NCI-H526 (cell line): ENCODE measurements around the gene R3HDM2.

Source experiments
- DNase-seq, 2 experiments: peaks; one replicate each; lab custom pipeline; 2025; lab: John Stamatoyannopoulos, UW

The R3HDM2 gene

GRCh38 chr12:57430931-57431566, at the start of gene R3HDM2:
TSS of gene R3HDM2 (minus strand) at chr12:57431043. CDS start at chr12:57310428, 120,615 bp downstream.
- peak; percentile 88 to 98 for DNase-seq

DNA sequence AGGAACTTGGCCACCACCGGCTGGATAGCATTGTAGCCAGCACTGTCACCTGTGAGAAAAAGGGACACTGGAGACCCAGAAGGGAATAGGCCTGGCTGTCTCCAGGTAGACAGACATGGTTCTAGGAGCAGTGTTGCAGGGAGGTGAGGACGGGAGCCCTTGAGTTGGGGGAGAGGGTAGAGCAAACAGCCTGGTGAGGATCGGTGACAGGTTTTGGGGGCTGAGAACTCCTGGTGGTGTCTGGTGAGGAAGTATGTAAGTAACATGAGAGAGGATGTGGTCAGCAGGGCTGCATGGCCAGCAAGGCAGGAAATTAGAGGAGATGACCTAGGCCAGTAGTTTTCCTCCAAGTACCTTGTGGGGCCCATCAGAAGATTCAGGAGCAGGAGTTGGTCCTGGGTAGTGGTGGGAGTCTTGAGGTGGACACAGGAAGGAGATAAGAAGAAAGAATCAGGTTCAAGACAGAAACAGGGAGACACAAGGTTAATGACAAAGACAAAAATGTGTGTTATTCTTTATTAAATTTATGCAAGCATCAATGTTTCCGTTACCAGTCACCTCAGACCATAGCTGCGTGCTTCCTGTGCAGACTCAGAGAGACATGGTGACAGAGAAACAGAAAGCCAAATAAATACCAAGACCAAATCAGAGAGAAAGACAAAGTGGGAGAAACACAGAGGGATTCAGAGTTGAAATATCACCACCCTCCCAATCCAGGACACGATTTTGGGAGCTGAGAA, 48.7 kb upstream of the R3HDM2 start, which contains the start of gene ARHGAP9:
Gene ARHGAP9, minus strand, starts transcription at position 491 of the 740 bp plus-strand sequence. Its CDS starts 460 bp downstream, at position 31.
- no peak for DNase-seq

- no peak for DNase-seq
These were observed 48.2 kb upstream of the R3HDM2 start for GRCh38 chr12:57479043-57479375.

DNA sequence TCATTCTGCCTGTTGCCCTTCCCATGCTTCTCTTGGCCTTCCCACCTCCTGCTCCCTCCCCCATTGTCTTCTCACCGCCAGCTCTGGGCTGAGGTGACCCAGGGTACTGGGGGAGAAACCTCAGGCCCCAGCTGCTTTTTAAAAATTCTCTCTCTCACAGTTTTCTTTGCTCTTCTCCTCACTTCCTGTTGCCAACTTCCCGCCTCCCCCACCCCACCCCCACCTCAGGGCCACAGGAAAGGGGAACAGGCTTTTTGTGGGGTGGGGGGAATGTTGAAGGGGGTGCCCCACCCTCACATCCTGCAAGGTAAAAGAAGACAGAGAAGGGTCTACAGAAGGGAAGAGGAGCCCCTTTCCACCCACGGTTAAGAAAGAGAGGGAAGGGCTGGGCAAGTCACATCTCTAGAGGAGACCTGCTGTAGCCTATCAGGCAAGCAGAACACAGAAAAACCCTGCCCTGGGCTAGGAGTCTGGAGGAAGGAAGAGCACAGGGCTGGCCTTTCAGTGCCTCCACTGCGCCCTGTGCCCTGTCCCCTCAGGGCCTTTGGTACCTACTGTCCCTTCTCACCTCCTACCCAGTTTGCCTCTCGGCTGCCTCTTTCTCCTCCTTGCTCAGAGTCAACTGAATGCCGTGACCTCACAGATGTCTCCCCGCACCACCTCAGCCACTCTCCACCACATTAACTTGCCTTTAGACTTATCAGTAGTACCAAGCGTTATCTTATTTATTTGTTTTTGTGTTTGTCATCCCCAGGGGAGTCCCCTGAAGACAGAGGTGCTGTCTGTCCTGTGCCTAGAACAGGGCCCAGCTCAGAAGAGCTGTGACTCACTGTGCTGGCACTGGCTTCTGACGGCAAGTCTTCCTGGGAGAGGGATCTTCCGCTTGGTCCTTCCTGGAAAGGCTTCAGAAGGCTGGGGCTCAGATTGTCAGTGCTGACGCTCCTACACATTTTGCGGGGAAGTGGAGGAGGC, 47.2 kb upstream of the R3HDM2 start:
- DNase-seq = no peak

DNA sequence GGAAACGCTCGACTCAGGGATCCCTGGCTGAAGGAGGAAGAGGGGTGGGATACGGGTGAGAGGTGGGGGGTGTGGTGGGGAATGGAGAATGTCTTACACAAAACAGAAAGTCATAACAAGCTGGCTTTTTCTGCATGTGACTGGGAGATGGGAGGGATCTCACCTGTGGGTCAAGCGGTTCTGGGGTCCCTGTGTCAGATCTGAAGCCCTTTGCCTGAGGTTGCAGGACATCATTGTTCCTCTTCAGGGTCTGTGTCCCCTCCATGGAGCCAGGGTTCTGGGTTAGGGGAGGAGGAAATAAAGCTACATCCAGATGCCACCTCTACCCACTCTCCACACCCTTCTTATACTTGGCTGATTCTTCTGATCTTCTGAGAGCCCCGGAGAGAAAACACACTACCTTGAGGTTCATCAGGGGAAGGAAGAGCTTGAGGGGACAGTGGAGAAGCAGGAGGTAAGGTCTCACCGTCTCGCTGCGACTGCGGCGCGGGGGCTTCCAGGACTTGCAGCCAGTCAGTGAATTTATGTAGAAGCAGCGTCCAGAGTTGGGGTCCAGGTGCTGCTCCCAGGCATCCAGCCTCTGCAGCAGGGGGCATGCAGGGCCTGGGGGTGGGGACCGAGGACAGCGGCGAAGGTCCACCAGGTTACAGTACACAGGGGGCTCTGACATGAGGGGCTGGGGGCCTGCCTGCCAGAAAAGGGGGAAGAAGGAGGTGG, 46.3 kb upstream of the R3HDM2 start:
- no peak for DNase-seq

DNA sequence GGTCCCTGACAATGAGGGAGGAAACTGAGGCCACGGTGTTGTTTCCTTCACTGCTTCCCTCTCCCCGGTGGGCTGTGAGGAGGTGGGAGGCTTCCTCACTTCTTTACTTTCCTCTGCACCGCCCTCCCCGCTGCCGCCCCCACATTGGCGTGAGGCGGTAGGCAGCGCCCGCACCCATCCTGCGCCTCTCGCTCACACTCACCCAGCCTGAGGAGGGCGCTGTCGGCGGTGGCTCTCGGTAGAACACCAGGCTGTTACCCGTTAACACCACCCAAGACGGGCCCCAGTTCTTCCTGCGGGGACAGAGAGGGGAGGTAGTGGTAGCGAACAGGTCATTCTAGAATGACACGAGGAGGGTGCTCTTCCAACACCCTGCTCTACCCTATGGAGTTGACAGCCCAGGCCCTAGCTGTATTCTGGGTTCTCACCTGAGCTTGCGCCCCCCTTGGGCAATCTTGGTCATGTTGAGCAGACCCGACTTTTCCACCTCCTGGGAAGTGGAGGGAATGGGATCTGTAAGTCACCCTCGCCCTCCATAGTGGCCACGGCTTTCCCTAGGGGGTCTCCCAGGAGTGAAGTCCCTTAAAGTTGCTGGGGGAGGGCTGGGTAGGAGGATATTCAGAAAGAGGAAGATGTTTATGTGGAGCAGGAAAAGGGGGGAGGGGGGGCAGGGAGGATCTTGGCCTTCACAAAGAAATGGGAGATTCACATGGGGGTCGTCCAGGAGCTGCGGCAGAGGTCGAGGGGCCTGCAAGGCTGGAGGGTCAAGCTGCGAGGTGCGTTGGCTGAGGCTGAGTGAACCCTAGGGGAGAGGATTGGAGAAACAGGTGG, 45.5 kb upstream of the R3HDM2 start:
- peak in 1 of 2 experiments; percentile 34 for DNase-seq

DNA sequence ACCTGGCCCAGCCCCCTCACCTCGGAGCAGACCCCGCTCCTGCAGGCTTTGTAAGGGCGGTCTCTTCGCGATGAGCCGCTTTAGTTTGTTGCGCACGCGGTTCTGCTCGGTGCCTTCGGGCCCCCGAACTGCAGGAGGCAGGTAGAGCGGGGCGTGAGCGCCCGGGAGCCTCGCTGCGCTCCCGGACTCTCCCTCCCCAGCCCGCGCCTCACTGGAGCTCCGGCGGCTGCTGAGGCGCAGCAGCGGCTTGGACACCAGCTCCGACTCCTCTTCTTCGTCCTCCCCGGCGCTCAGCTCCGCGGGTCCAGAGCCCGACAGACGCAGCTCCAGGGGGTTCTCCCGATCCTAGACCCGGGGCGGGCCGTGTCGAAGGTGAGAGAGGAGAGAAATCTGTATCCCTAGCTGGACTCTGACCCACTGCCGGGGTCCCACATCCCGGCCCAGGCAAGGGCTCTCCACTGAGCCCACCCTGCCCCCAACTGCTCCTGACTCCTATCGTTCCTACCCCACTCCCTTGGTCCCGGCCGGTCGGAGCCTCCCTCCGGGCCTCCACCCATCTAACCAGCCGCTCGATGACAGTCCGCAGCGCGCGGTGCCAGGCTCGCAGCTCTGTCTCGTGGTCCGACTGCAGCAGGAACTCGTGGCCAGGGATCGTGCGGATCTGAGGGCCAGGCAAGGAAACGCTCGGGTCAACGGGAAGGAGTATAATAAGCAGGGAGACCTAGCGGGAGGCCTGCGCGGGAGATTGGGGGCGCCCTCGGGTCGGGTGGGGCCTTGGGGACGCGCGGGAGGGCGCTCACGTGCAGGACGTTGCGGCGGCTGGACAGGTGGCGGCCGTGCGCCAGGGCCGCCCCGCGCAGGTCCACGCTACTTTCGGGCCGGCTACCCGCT, 44.7 kb upstream of the R3HDM2 start:
- DNase-seq = peak in 1 of 2 experiments; percentile 61

DNA sequence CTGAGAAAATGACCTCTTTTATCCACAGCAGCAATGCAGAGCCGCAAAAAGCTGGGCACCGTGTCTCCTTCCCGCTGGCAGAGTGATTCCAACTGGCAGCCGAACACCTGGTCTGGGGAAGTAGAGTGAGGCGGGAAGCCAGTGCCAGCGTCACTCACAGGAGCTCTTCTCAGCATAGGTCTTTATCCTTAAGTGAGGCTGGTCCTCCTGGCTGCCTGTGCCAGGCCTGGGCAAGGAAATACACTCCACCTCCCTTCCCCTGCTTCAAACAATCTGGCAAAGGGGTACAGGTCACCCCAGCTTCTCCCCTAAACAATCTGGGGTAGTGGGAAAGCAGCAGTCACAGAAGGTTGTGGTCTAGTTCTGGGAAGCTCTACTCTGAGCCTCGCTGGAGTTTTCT, 44.0 kb upstream of the R3HDM2 start:
- peak in 1 of 2 experiments; percentile 33 for DNase-seq

DNA sequence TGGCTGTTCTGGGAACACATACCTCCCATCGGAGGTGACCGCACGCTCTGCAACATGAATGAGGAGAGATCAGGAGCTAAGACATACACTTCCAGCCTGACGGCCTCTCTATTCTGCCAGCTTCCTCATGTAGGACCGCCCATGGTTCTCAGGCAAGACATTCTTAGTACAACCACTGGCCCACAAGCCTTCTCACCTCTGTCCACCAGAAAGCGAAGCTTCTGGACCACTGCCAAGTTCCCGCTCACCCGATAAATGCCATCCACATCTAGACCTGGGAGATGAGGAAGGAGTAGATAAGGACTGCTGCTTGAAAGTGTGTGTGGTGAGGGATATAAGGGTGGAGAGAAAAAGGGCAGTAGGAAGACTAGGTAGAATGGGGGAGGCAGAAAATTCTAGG, 43.6 kb upstream of the R3HDM2 start:
- DNase-seq = no peak

- no peak for DNase-seq
These were observed 43.0 kb upstream of the R3HDM2 start for GRCh38 chr12:57473886-57474285.

DNA sequence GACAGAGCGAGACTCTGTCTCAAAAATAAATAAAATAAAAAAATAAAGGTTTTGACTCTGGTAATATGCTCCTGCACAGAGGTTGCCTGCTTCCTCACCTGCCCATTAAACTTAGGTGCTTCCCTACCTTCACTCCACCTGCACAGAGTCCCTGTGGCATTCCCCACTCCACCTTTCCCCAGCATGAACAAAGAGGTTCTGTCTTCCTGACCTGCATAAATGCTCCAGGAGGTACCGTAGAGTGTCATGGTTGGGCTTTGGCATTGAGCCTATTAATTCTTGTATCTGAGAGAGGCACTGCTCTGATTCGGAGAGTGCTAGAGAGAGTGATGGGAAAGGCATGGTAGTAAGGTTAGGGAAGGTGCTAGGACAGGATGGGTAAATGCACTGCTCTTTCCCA, 42.5 kb upstream of the R3HDM2 start:
- peak in 1 of 2 experiments; percentile 23 for DNase-seq

DNA sequence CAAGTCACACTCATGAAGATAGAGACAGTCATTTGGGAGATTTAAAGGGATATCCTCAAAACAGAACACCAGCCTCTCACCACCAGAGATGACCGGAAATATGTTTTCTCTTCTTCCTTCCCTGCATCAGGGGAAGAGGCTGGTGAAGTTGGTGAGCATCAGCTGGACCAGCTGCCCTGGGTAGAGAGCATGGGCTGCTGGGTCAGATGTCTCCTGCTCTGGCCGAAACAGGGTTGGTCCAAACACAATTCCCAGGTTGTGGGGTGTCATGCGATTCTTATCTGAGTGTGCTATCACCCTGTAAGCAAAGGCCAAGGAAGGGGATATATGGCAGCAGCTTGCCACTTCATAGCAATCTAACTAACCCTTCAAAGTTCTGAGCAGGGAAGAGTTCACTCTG, 41.5 kb upstream of the R3HDM2 start:
- no peak for DNase-seq

DNA sequence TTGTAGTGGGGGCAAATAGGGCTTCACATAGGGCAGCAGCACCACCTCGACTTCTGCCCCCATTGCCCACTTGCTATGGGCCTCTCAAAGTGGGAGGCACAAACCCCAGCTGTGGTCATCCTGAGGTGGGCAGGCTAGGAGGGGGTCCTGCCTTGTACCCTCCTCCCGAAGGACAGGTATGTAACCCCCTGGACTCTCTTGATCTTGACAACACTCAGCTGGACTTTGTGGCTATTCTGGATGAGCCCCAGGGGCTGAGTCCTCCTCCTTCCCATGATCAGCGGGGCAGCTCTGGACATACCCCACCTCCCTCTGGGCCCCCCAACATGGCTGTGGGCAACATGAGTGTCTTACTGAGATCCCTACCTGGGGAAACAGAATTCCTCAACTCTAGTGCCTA, 40.8 kb upstream of the R3HDM2 start:
- DNase-seq = no peak

DNA sequence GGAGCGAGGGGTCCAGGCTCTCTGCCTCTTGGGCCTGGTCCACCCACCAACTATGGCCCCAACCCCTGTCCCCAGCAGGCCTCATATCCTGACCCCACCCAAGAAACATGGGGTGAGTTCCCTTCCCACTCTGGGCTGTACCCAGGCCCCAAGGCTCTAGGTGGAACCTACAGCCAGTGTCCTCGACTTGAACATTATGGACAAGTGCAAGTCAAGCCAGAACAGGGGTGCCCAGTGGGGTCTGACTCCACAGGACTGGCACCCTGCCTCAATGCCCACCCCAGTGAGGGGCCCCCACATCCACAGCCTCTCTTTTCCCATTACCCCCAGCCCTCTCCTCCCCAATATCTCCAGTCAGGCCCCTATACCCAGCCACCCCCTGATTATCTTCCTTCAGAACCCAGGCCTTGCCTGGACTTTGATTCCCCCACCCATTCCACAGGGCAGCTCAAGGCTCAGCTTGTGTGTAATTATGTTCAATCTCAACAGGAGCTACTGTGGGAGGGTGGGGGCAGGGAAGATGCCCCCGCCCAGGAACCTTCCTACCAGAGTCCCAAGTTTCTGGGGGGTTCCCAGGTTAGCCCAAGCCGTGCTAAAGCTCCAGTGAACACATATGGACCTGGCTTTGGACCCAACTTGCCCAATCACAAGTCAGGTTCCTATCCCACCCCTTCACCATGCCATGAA, 40.3 kb upstream of the R3HDM2 start:
- DNase-seq = no peak

DNA sequence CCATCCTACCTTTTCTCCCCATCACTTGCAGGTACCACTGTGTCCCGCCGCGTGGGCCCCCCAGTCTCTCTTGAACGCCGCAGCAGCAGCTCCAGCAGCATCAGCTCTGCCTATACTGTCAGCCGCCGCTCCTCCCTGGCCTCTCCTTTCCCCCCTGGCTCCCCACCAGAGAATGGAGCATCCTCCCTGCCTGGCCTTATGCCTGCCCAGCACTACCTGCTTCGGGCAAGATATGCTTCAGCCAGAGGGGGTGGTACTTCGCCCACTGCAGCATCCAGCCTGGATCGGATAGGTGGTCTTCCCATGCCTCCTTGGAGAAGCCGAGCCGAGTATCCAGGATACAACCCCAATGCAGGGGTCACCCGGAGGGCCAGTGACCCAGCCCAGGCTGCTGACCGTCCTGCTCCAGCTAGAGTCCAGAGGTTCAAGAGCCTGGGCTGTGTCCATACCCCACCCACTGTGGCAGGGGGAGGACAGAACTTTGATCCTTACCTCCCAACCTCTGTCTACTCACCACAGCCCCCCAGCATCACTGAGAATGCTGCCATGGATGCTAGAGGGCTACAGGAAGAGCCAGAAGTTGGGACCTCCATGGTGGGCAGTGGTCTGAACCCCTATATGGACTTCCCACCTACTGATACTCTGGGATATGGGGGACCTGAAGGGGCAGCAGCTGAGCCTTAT, 39.6 kb upstream of the R3HDM2 start:
- DNase-seq = no peak

GRCh38 chr12:57469296-57470164, 38.7 kb upstream of the R3HDM2 start:
- no peak for DNase-seq

- DNase-seq = no peak
These were observed 37.1 kb upstream of the R3HDM2 start for GRCh38 chr12:57467915-57468314.
